ENCODE measurements around the gene DDX28.

DNA sequence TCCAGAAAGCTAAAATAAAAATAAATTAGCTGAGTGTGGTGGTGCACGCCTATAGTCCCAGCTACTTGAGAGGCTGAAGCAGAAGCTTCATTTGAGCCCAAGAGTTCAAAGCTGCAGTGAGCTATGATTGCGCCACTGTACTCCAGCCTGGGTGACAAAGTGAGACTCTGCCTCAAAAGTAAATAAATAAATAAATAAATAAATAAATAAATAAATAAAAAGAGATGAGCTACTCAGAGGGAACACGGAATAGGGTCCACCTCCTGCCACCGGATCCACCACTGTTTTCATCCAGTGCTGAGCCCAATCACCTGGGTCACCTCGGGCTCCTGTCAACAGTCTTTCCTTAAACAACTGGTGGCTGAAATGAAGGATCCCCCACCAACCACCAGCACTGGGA, 36.1 kb downstream of the DDX28 start:
- TF ChIP-seq, protein P1, sequence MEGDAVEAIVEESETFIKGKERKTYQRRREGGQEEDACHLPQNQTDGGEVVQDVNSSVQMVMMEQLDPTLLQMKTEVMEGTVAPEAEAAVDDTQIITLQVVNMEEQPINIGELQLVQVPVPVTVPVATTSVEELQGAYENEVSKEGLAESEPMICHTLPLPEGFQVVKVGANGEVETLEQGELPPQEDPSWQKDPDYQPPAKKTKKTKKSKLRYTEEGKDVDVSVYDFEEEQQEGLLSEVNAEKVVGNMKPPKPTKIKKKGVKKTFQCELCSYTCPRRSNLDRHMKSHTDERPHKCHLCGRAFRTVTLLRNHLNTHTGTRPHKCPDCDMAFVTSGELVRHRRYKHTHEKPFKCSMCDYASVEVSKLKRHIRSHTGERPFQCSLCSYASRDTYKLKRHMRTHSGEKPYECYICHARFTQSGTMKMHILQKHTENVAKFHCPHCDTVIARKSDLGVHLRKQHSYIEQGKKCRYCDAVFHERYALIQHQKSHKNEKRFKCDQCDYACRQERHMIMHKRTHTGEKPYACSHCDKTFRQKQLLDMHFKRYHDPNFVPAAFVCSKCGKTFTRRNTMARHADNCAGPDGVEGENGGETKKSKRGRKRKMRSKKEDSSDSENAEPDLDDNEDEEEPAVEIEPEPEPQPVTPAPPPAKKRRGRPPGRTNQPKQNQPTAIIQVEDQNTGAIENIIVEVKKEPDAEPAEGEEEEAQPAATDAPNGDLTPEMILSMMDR (IDR thresholded peaks at IDR 0.05; ENCODE audit: low read depth, low read length): no peak
- TF ChIP-seq, protein P2, sequence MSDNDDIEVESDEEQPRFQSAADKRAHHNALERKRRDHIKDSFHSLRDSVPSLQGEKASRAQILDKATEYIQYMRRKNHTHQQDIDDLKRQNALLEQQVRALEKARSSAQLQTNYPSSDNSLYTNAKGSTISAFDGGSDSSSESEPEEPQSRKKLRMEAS (IDR thresholded peaks at IDR 0.05; ENCODE audit: low read depth, low read length): no peak
- no peak for TF ChIP-seq MYC (IDR thresholded peaks at IDR 0.05; ENCODE audit: low read depth, low read length)
- no peak for TF ChIP-seq POLR2A (IDR thresholded peaks at IDR 0.05; ENCODE audit: extremely low read depth, insufficient read length)

All from NB4 (cell line).